ENCODE measurements around the gene FMN2.

DNA sequence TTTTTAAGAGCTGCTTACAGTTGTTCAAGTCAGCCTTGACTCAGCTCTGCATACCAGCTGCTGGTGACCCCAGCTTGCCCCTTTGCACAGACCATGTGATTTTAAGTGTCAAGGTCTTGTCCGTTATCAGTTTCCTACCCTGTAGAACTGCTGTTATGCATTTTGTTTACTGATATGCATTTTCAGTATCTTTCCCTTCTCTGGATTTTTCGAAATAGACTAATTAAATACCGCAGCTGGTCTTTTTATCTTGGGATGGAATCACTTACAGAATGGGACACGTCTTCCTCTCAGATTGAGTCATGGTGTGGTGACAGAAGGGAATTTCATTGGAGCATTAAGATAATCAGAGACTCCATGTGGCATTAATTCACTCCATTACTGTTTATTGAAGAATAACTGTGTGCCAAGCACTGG is 145.6 kb downstream of the FMN2 start:
- TF ChIP-seq, protein P1, sequence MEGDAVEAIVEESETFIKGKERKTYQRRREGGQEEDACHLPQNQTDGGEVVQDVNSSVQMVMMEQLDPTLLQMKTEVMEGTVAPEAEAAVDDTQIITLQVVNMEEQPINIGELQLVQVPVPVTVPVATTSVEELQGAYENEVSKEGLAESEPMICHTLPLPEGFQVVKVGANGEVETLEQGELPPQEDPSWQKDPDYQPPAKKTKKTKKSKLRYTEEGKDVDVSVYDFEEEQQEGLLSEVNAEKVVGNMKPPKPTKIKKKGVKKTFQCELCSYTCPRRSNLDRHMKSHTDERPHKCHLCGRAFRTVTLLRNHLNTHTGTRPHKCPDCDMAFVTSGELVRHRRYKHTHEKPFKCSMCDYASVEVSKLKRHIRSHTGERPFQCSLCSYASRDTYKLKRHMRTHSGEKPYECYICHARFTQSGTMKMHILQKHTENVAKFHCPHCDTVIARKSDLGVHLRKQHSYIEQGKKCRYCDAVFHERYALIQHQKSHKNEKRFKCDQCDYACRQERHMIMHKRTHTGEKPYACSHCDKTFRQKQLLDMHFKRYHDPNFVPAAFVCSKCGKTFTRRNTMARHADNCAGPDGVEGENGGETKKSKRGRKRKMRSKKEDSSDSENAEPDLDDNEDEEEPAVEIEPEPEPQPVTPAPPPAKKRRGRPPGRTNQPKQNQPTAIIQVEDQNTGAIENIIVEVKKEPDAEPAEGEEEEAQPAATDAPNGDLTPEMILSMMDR (IDR thresholded peaks at IDR 0.05; ENCODE audit: low read depth, low read length) = no peak
- no peak for TF ChIP-seq EZH2phosphoT487 (IDR thresholded peaks at IDR 0.05; ENCODE audit: low read depth)
